Calu3 (cell line): ENCODE measurements around the gene MAN2A2. TPM values are rescaled to one million over a fixed set of nuclear protein-coding genes. Genes with fewer than 3 reads are reported as not detected.
"Not testable (repeated sequence)": the region's sequence is repeated elsewhere in the genome, so short reads cannot be mapped to it uniquely, and the experiment has no call there.

Experiments
- BruUV-seq: library from RNA; stranded (reverse); fragments of 400-500 nt; replicated peaks from 2 replicates; lab custom pipeline; 2021; lab: Mats Ljungman, UMichigan
- CTCF ChIA-PET: fragments of 300-600 bp; sonication (Branson Sonifier 250); formaldehyde crosslinking; loops from one replicate; lab custom pipeline; 2022; ENCODE audit warnings: antibody characterized with exemption; lab: Charles Lee
- DNase-seq: peaks from one replicate; pipeline ENCODE4 v3.0.0; 2022
- H3K27ac Mint-ChIP-seq: one replicate; pipeline ENCODE4 v1.8.0; 2022; ENCODE audit warnings: mixed read lengths; ENCODE audit not compliant: unreplicated experiment
- H3K27me3 Mint-ChIP-seq: one replicate; pipeline ENCODE4 v1.8.0; 2022; ENCODE audit warnings: mixed read lengths; ENCODE audit not compliant: unreplicated experiment
- H3K36me3 Mint-ChIP-seq: one replicate; pipeline ENCODE4 v1.8.0; 2022; ENCODE audit warnings: mild to moderate bottlenecking, moderate library complexity, mixed read lengths; ENCODE audit not compliant: insufficient read depth, unreplicated experiment
- H3K4me1 Mint-ChIP-seq: one replicate; pipeline ENCODE4 v1.8.0; 2022; ENCODE audit warnings: mild to moderate bottlenecking, low read depth, mixed read lengths; ENCODE audit not compliant: unreplicated experiment
- H3K4me3 Mint-ChIP-seq: one replicate; pipeline ENCODE4 v1.8.0; 2022; ENCODE audit warnings: mild to moderate bottlenecking, low read depth, moderate library complexity, mixed read lengths; ENCODE audit not compliant: unreplicated experiment
- H3K9me3 Mint-ChIP-seq: one replicate; pipeline ENCODE4 v1.8.0; 2022; ENCODE audit warnings: low read depth, mixed read lengths; ENCODE audit not compliant: unreplicated experiment
- CTCF ChIP-seq: fragments of 200-600 bp; IDR thresholded peaks from one replicate; pipeline ENCODE4 v1.8.0; 2022; ENCODE audit warnings: antibody characterized with exemption; ENCODE audit not compliant: unreplicated experiment
- intact Hi-C: fragments of 100-400 bp; cut with micrococcal nuclease; formaldehyde crosslinking; loops from one replicate; pipeline ENCODE4 v1.10.0; 2022; ENCODE audit not compliant: unreplicated experiment
- total RNA-seq: library from RNA; stranded (reverse); gene quantifications from 2 replicates; pipeline ENCODE4 v1.2.3, GENCODE V29; 2022

Gene MAN2A2
- total RNA-seq, 1 experiment from 2014 or later = 58.5 TPM

GRCh38 chr15:90921887-90922286, 18.8 kb downstream of the MAN2A2 start:
- BruUV-seq = no TSS peak
- CTCF ChIA-PET = no interaction called here
- no peak for TF ChIP-seq CTCF

GRCh38 chr15:90922712-90923322, 19.7 kb downstream of the MAN2A2 start:
- BruUV-seq, H3K4me3 Mint-ChIP-seq, H3K27ac Mint-ChIP-seq, H3K27me3 Mint-ChIP-seq, DNase-seq, H3K4me1 Mint-ChIP-seq, H3K9me3 Mint-ChIP-seq, H3K36me3 Mint-ChIP-seq, intact Hi-C loops: not testable (repeated sequence)
- CTCF ChIA-PET = interaction anchor here (0.7 kb wide), 1 partner anchor 27 kb away, joined by 3 read pairs; no protein-coding TSS in a partner anchor

More at GRCh38 chr15:90921887-90922286, 18.8 kb downstream of the MAN2A2 start:
- Mint-ChIP-seq H3K27me3 (no peaks in the 10 kb centered on the region), H3K36me3 (no peaks in the 10 kb centered on the region), H3K27ac (no peak overlapping the region), H3K4me1 (no peaks in the 10 kb centered on the region), H3K4me3 (no peak overlapping the region), H3K9me3 (no peaks in the 10 kb centered on the region)
- intact Hi-C loops = no loop called here
- DNase-seq = no peak

GRCh38 chr15:90924375-90924774, 21.3 kb downstream of the MAN2A2 start:
- CTCF ChIA-PET = interaction anchor here (0.6 kb wide), 1 partner anchor 1984 kb away, joined by 3 read pairs; no protein-coding TSS in a partner anchor
- DNase-seq = no peak
- intact Hi-C loops = no loop called here
- Mint-ChIP-seq H3K4me3 (no peak overlapping the region), H3K27ac (no peak overlapping the region), H3K9me3 (no peaks in the 10 kb centered on the region), H3K36me3 (peaks cover under 1% of the 10 kb centered on the region), H3K27me3 (no peaks in the 10 kb centered on the region), H3K4me1 (no peaks in the 10 kb centered on the region)
- no peak for TF ChIP-seq CTCF
- BruUV-seq = no TSS peak

GRCh38 chr15:90926766-90927165, 23.7 kb downstream of the MAN2A2 start:
- H3K27me3 Mint-ChIP-seq, H3K27ac Mint-ChIP-seq, H3K9me3 Mint-ChIP-seq, intact Hi-C loops, DNase-seq, BruUV-seq, H3K4me3 Mint-ChIP-seq: not testable (repeated sequence)
- CTCF ChIA-PET = interaction anchor here (0.7 kb wide), 1 partner anchor 1614 kb away, joined by 4 read pairs; no protein-coding TSS in a partner anchor
- Mint-ChIP-seq H3K36me3 (peaks cover 24% of the 10 kb centered on the region), H3K4me1 (peaks cover 16% of the 10 kb centered on the region)

- H3K4me3 Mint-ChIP-seq, H3K9me3 Mint-ChIP-seq, CTCF ChIA-PET, intact Hi-C loops, BruUV-seq, H3K27me3 Mint-ChIP-seq, DNase-seq: not testable (repeated sequence)
- Mint-ChIP-seq H3K4me1 (peaks cover 26% of the 10 kb centered on the region), H3K27ac (peak overlapping the region; percentile 7), H3K36me3 (peaks cover 31% of the 10 kb centered on the region)
These were observed 25.0 kb downstream of the MAN2A2 start for GRCh38 chr15:90928106-90928505.
